Transverse colon (tissue), 4 donors: Measurements from ENCODE around the gene DCST2. TPM values are rescaled to one million over a fixed set of nuclear protein-coding genes. Genes with fewer than 3 reads are reported as not detected.
A peak's percentile ranks its signal among the peaks of the same experiment; 100 is the strongest.

Experiments used
- DNase-seq: peaks from one replicate; pipeline ENCODE4 v3.0.0-alpha.2; 2019
- H3K27ac ChIP-seq, 4 donors: fragments of 200-600 bp; sonication (generic); 2 replicates each; pipeline ENCODE4 v1.5.1; 2016 to 2018; ENCODE audit warnings: inconsistent platforms in 4 of 4
- H3K27me3 ChIP-seq: fragments of 200-600 bp; sonication (generic); 2 replicates; pipeline ENCODE4 v1.5.1; 2017; ENCODE audit warnings: inconsistent platforms
- H3K36me3 ChIP-seq, 4 donors: fragments of 200-600 bp; sonication (generic); 2 replicates each; pipeline ENCODE4 v1.5.1; 2017 to 2019; ENCODE audit warnings: inconsistent platforms in 4 of 4
- H3K4me1 ChIP-seq, 4 donors: fragments of 200-600 bp; sonication (generic); 2 replicates each; pipeline ENCODE4 v1.5.1; 2017 to 2020; ENCODE audit warnings: inconsistent platforms in 4 of 4
- H3K4me3 ChIP-seq, 4 donors: fragments of 200-600 bp; sonication (generic); 1 replicate in 1 of 4; 2 replicates in 3 of 4; pipeline versions ENCODE4 v1.5.1 to v1.6.1; 2017 to 2019; ENCODE audit warnings: inconsistent platforms in 4 of 4
- H3K9me3 ChIP-seq, 2 donors: fragments of 200-600 bp; sonication (generic); 2 replicates each; pipeline ENCODE4 v1.5.1; 2017 to 2019; ENCODE audit warnings: inconsistent platforms in 2 of 2
- CTCF ChIP-seq, 5 experiments: fragments of 200-600 bp in 3 of 5; fragments of 450-650 bp in 2 of 5; sonication (generic) in 3 of 5; IDR thresholded peaks; 1 replicate in 2 of 5; 2 replicates in 3 of 5; pipeline ENCODE4 v1.5.1; 2016 to 2017; ENCODE audit warnings: antibody characterized with exemption in 5 of 5, inconsistent platforms in 3 of 5, mild to moderate bottlenecking in 2 of 5, moderate library complexity in 1 of 5
- EP300 ChIP-seq: sonication (generic); formaldehyde crosslinking; IDR thresholded peaks from one replicate; pipeline ENCODE4 v1.6.1; 2017; ENCODE audit warnings: antibody characterized with exemption, low read depth
- POLR2A ChIP-seq: fragments of 450-650 bp; IDR thresholded peaks from one replicate; pipeline ENCODE4 v1.6.1; 2016; ENCODE audit warnings: antibody characterized with exemption, mild to moderate bottlenecking, moderate library complexity
- POLR2AphosphoS5 ChIP-seq, 3 donors: sonication (generic); formaldehyde crosslinking; IDR thresholded peaks; one replicate each; pipeline ENCODE4 v1.6.1; 2016; ENCODE audit warnings: antibody characterized with exemption in 3 of 3
- WGBS, 2 donors: methylation state at CpG; one replicate each; pipeline ENCODE4 v1.1.5; 2018; ENCODE audit warnings: low coverage in 1 of 2; 5-methylcytosine and 5-hydroxymethylcytosine counted together
- in situ Hi-C, 4 donors: fragments of 200-750 bp; cut with MboI; loops; one replicate each; pipeline versions ENCODE4 v1.15.0 to v1.15.1; 2017; ENCODE audit warnings: low sequenced_read_pairs in 3 of 4, low pct_ligation_motif_present in 1 of 4, low pct_unique_long_range_greater_than_20kb in 1 of 4
- intact Hi-C: fragments of 100-400 bp; cut with DNase I; formaldehyde crosslinking; loops from one replicate; pipeline ENCODE4 v1.15.1; 2023; ENCODE audit warnings: low total_unique reads
- total RNA-seq, 4 donors: library from RNA; depleted of rRNA; stranded (reverse); fragments of >200 nt; gene quantifications; one replicate each; pipeline ENCODE4 v1.1.0, GENCODE V29; 2016

The DCST2 gene
- total RNA-seq, 4 donors from 2014 or later = 1.9 to 4.6 (median 4.5) TPM; not detected in 1

DNA sequence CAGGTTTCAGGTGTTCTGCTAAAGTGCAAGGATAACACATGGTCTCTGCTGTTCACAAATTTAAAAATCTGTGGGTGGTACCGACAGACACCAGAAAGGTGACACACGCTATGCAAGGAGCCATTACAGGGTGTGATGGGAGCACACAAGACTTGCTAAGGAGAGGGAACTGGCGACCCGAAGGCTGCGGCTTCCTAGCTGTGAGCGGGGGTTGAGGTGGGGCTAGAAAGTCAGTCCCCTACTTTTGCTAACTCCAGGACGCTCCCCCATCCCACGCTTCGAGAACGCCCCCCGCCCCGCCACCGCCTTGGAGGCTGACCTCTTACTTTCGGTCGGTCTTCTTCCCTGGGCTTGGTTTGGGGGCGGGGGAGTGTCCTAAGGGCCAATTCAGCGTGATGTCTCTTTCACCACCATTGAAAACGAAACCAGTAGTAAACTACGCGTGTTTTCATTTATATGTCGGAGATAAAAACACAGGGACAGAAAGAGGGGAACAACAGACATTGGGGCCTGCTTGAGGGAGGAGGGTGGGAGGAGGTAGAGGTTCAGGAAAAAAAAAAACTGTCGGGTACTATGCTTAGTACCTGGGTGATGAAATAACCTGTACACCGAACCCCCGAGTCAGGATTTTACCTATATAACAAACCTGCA is 58.0 kb downstream of the DCST2 start:
- TF ChIP-seq POLR2A = no peak
- peak in 2 of 3 donors; percentile 34 to 46 for TF ChIP-seq POLR2AphosphoS5 (IDR thresholded peaks at IDR 0.05)
- no peaks in the 10 kb centered on the region for H3K27me3 ChIP-seq
- H3K36me3 ChIP-seq = peaks cover 0 to 6% (median 0%) of the 10 kb centered on the region in 4 donors
- H3K4me1 ChIP-seq = peaks cover 23 to 45% (median 37%) of the 10 kb centered on the region in 4 donors
- peak; percentile 81 for DNase-seq
- H3K9me3 ChIP-seq = no peaks in the 10 kb centered on the region
- in situ Hi-C loops = no loop called here
- intact Hi-C loops = no loop called here
- peak overlapping the region; percentile 42 to 70 (median 58) for H3K4me3 ChIP-seq
- 0 to 1% methylated on average over 13 to 24 of the region's 24 CpGs for WGBS, 2 donors
- peak overlapping the region; percentile 97 to 99 (median 99) for H3K27ac ChIP-seq

GRCh38 chr1:154974808-154975408 is 58.7 kb downstream of the DCST2 start:
- H3K27me3 ChIP-seq = no peaks in the 10 kb centered on the region
- DNase-seq = peak; percentile 96
- H3K36me3 ChIP-seq = peaks cover 0 to 6% (median 0%) of the 10 kb centered on the region in 4 donors
- intact Hi-C loops (no loop called here), in situ Hi-C loops (loop anchor here in 3 of 4 donors (25.0 kb wide), 1 partner anchor 87 kb away; the partner anchor contains the start of genes ADAM15 (in 3 of the 3) and EFNA4 (in 3 of the 3))
- H3K4me3 ChIP-seq = peak overlapping the region; percentile 42 to 70 (median 58)
- H3K27ac ChIP-seq = peak overlapping the region; percentile 97 to 99 (median 99)
- TF ChIP-seq POLR2AphosphoS5 (IDR thresholded peaks at IDR 0.05) (peak; percentile 77 to 83 (median 79)), CTCF (IDR thresholded peaks at IDR 0.05) (peak in 1 of 5 experiments; percentile 2), POLR2A (peak; percentile 61), EP300 (no peak)
- WGBS, 2 donors = 1% methylated on average over 19 to 30 of the region's 30 CpGs
- no peaks in the 10 kb centered on the region for H3K9me3 ChIP-seq
- H3K4me1 ChIP-seq = peaks cover 28 to 52% (median 43%) of the 10 kb centered on the region in 4 donors

DNA sequence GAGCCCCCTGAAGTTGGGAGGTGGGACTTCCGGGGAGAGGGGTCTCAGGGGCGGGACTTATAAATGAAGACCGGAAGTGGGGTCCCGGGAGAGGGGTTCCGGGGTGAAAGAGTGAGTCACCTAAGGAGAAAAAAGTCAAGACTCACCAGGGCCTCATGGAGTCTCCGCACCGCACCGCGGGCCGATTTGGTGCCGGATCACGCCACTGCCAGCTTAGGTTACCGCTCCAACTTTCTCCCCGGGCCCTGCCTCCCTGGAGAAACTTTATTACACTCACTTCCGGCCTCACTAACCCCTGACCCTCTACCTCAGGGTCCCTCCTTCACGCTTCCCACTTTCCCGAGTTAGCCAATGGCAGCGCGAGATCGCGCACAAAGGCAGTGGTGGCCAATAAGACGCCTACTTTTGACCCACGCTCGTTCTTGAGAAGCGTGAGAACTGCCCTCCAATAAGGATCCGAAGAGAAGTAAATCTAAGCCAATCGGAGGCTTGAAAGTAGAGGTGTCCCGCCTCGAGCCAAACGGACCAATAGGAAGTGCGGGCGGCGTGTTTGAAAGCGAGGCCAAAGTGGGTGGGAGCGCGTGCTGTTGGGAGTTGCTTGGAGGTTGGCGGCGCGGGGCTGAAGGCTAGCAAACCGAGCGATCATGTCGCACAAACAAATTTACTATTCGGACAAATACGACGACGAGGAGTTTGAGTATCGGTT is 59.3 kb downstream of the DCST2 start, which contains the start of gene CKS1B:
Gene CKS1B, plus strand, starts transcription at position 580 of the 706 bp plus-strand sequence. Its CDS starts 65 bp downstream, at position 645.
- H3K9me3 ChIP-seq = no peaks in the 10 kb centered on the region
- H3K4me3 ChIP-seq = peak within 1 kb of the TSS; percentile 61 to 72 (median 68)
- H3K27ac ChIP-seq = peak within 1 kb of the TSS; percentile 97 to 99 (median 99)
- WGBS, 2 donors = 0 to 1% methylated on average over 5 to 47 of the region's 47 CpGs
- TF ChIP-seq POLR2AphosphoS5 (IDR thresholded peaks at IDR 0.05) (peak; percentile 43 to 89 (median 74)), CTCF (IDR thresholded peaks at IDR 0.05) (no peak), POLR2A (peak; percentile 66), EP300 (no peak)
- in situ Hi-C loops = loop anchor here in 3 of 4 donors (25.0 kb wide), 1 partner anchor 88 kb away; the partner anchor contains the start of genes ADAM15 (in 3 of the 3) and EFNA4 (in 3 of the 3)
- intact Hi-C loops = no loop called here
- peak; percentile 97 for DNase-seq
- H3K36me3 ChIP-seq = peaks cover 0 to 6% (median 0%) of the 10 kb centered on the region in 4 donors
- no peaks in the 10 kb centered on the region for H3K27me3 ChIP-seq
- peaks cover 35 to 58% (median 49%) of the 10 kb centered on the region in 4 donors for H3K4me1 ChIP-seq

- intact Hi-C loops (no loop called here), in situ Hi-C loops (loop anchor here in 3 of 4 donors (25.0 kb wide), 1 partner anchor 89 kb away; the partner anchor contains the start of genes ADAM15 (in 3 of the 3) and EFNA4 (in 3 of the 3))
- Histone ChIP-seq H3K27ac (peak overlapping the region; percentile 97 to 99 (median 99)), H3K27me3 (no peaks in the 10 kb centered on the region), H3K4me1 (peaks cover 35 to 63% (median 54%) of the 10 kb centered on the region in 4 donors), H3K36me3 (peaks cover 0 to 6% (median 0%) of the 10 kb centered on the region in 4 donors), H3K4me3 (peak overlapping the region; percentile 61 to 72 (median 68)), H3K9me3 (no peaks in the 10 kb centered on the region)
- 5 to 10% methylated on average over 22 to 37 of the region's 37 CpGs for WGBS, 2 donors
- peak; percentile 99 for DNase-seq
- TF ChIP-seq EP300 (peak; percentile 6), POLR2A (peak; percentile 83), CTCF (IDR thresholded peaks at IDR 0.05) (peak in 2 of 5 experiments; percentile 17 to 37), POLR2AphosphoS5 (IDR thresholded peaks at IDR 0.05) (peak; percentile 91 to 96 (median 92))
Measured at GRCh38 chr1:154973344-154974101, 60.1 kb downstream of the DCST2 start.
